ENCODE results near the gene PDS5A.

- TF ChIP-seq POLR2A (IDR thresholded peaks at IDR 0.05; ENCODE audit: low read length) (no peak), GATA1 (IDR thresholded peaks at IDR 0.05; ENCODE audit: low read depth, low read length) (no peak)
These were observed 163.1 kb downstream of the PDS5A start for GRCh38 chr4:39814403-39815185.

All from erythroblast (primary cell).